HepG2 (cell line): ENCODE data around the gene MEA1. TPM values are rescaled to one million over a fixed set of nuclear protein-coding genes. Genes with fewer than 3 reads are reported as not detected.

Experiments
- ATAC-seq: fragments of 200-7000 bp; cut with Tn5 transposase; 3 replicates; pipeline ENCODE4 v1.9.1; 2020; ENCODE audit warnings: mild to moderate bottlenecking, moderate library complexity
- BruUV-seq: library from RNA; stranded (reverse); fragments of 400-500 nt; replicated peaks from 2 replicates; lab custom pipeline; 2021; lab: Mats Ljungman, UMichigan
- CTCF ChIA-PET: fragments of 300-600 bp; formaldehyde crosslinking; extraction: SDS; loops from one replicate; lab custom pipeline; 2021; ENCODE audit warnings: low total read pairs, inconsistent platforms, low intra/inter-chr PET ratio; lab: Yijun Ruan, JAX
- POLR2A ChIA-PET: fragments of 350-600 bp; sonication (Branson Sonifier 250); formaldehyde crosslinking; loops from one replicate; lab custom pipeline; 2020; ENCODE audit warnings: antibody characterized with exemption, inconsistent platforms; lab: Yijun Ruan, JAX
- DNase-seq: peaks from one replicate; pipeline ENCODE4 v3.0.0-alpha.2; 2015; ENCODE audit warnings: low spot score
- FAIRE-seq: peaks from 3 replicates; lab custom pipeline; 2011; peaks lifted over from hg19 to GRCh38; lab: Jason Lieb, UNC
- H2AFZ ChIP-seq: one replicate; pipeline ENCODE4 v1.6.1; 2011; ENCODE audit warnings: low read length, inconsistent platforms
- H3K27ac ChIP-seq: fragments of 300-600 bp; 3 replicates; pipeline ENCODE4 v1.8.0; 2011; ENCODE audit warnings: mixed run types, mild to moderate bottlenecking, mixed read lengths, low read length, inconsistent platforms; ENCODE audit not compliant: insufficient read depth; ENCODE audit errors: extremely low read length
- H3K27me3 ChIP-seq, 2 experiments: fragments of 200-600 bp in 1 of 2; 2 replicates in 1 of 2; 3 replicates in 1 of 2; pipeline versions ENCODE4 v1.6.0 to v1.8.0; 2011; ENCODE audit warnings: low read length in 2 of 2, mild to moderate bottlenecking in 2 of 2, moderate library complexity in 2 of 2, inconsistent platforms in 1 of 2; ENCODE audit not compliant: insufficient read depth in 2 of 2, control insufficient read depth in 1 of 2
- H3K36me3 ChIP-seq, 2 experiments: fragments of 200-600 bp in 1 of 2; replicated peaks in 1 of 2; 2 replicates in 1 of 2; 3 replicates in 1 of 2; pipeline versions ENCODE4 v1.5.1 to v1.8.0; 2011; ENCODE audit warnings: low read length in 2 of 2, inconsistent platforms in 1 of 2; ENCODE audit not compliant: insufficient read depth in 2 of 2, control insufficient read depth in 1 of 2
- H3K4me1 ChIP-seq: 2 replicates; pipeline ENCODE4 v1.5.1; 2012; ENCODE audit warnings: low read length, inconsistent platforms; ENCODE audit not compliant: insufficient read depth
- H3K4me2 ChIP-seq: 2 replicates; pipeline ENCODE4 v1.6.0; 2011; ENCODE audit warnings: low read depth, low read length, inconsistent platforms
- H3K4me3 ChIP-seq, 3 experiments: fragments of 200-600 bp in 1 of 3; sonication (generic), shearing (Covaris generic) in 1 of 3; replicated peaks in 1 of 3; 2 replicates each; pipeline ENCODE4 v1.5.1; 2011 to 2016; ENCODE audit warnings: low read length in 3 of 3, inconsistent platforms in 2 of 3, low read depth in 2 of 3, mild to moderate bottlenecking in 2 of 3, control low read depth in 1 of 3, mixed read lengths in 1 of 3; ENCODE audit not compliant: insufficient read depth in 1 of 3
- H3K79me2 ChIP-seq: one replicate; pipeline ENCODE4 v1.6.1; 2011; ENCODE audit warnings: low read length, inconsistent platforms; ENCODE audit not compliant: insufficient read depth
- H3K9ac ChIP-seq: 2 replicates; pipeline ENCODE4 v1.6.0; 2011; ENCODE audit warnings: mild to moderate bottlenecking, low read depth, low read length, inconsistent platforms; ENCODE audit not compliant: insufficient read depth
- H3K9me3 ChIP-seq: 2 replicates; pipeline ENCODE4 v1.5.1; 2012; ENCODE audit warnings: mild to moderate bottlenecking, low read length
- H4K20me1 ChIP-seq: 2 replicates; pipeline ENCODE4 v1.6.0; 2011; ENCODE audit warnings: inconsistent platforms, mild to moderate bottlenecking, low read length, moderate library complexity; ENCODE audit not compliant: insufficient read depth
- ADNP ChIP-seq: sonication (generic); formaldehyde crosslinking; IDR thresholded peaks from 2 replicates; pipeline ENCODE4 v1.4.0; 2020; ENCODE audit warnings: missing genetic modification reagents
- ATF5 ChIP-seq: sonication (generic); formaldehyde crosslinking; IDR thresholded peaks from 2 replicates; pipeline ENCODE4 v1.4.0; 2020; ENCODE audit warnings: mild to moderate bottlenecking, low read depth, missing genetic modification reagents
- CEBPB ChIP-seq: IDR thresholded peaks from 2 replicates; pipeline ENCODE4 v1.6.1; 2011; ENCODE audit warnings: low read depth, low read length, improper control_type of control experiment, borderline replicate concordance
- MXI1 ChIP-seq: IDR thresholded peaks from 3 replicates; pipeline ENCODE4 v1.6.1; 2012; ENCODE audit warnings: low read depth, low read length, inconsistent platforms, borderline replicate concordance
- NFKB2 ChIP-seq: sonication (generic); formaldehyde crosslinking; IDR thresholded peaks from 2 replicates; pipeline ENCODE4 v1.4.0; 2020; ENCODE audit warnings: missing genetic modification reagents, borderline replicate concordance
- STAT6 ChIP-seq: sonication (generic); formaldehyde crosslinking; IDR thresholded peaks from 2 replicates; pipeline ENCODE4 v1.4.0; 2020; ENCODE audit warnings: missing genetic modification reagents, mild to moderate bottlenecking, borderline replicate concordance
- ZBTB21 ChIP-seq: sonication (generic); formaldehyde crosslinking; IDR thresholded peaks from 2 replicates; pipeline ENCODE4 v1.4.0; 2020; ENCODE audit warnings: missing genetic modification reagents
- ZMYM2 ChIP-seq: sonication (generic); formaldehyde crosslinking; IDR thresholded peaks from 2 replicates; pipeline ENCODE4 v1.8.0; 2022; ENCODE audit warnings: mild to moderate bottlenecking, missing genetic modification reagents
- ZNF790 ChIP-seq: sonication (generic); formaldehyde crosslinking; IDR thresholded peaks from 2 replicates; pipeline ENCODE4 v1.8.0; 2022; ENCODE audit warnings: missing genetic modification reagents, mild to moderate bottlenecking, borderline replicate concordance
- ZNF878 ChIP-seq: sonication (generic); formaldehyde crosslinking; IDR thresholded peaks from 2 replicates; pipeline ENCODE4 v1.8.1; 2023; ENCODE audit warnings: mild to moderate bottlenecking, missing genetic modification reagents, moderate library complexity
- WGBS: methylation state at CpG from one replicate; pipeline ENCODE4 v1.1.6; 2017; ENCODE audit warnings: low lambda C conversion rate; 5-methylcytosine and 5-hydroxymethylcytosine counted together
- in situ Hi-C: cut with HindIII; loops from 2 replicates; pipeline ENCODE4 v1.10.0; 2017; ENCODE audit warnings: low pct_unique_long_range_greater_than_20kb; ENCODE audit not compliant: extremely low pct_ligation_motif_present
- intact Hi-C: fragments of 100-400 bp; cut with micrococcal nuclease; formaldehyde crosslinking; loops from one replicate; pipeline ENCODE4 v1.10.0; 2022; ENCODE audit not compliant: unreplicated experiment
- polyA plus RNA-seq, 8 experiments: library from polyadenylated mRNA; depleted of rRNA in 3 of 8; stranded (reverse) in 7 of 8; unstranded in 1 of 8; fragments of >200 nt; fragmentation: Illumina TruSeq in 4 of 8; extraction: Trizol in 4 of 8; gene quantifications; 2 replicates each; pipeline versions ENCODE4 v1.2.1 to v1.2.3, GENCODE V29; 2011 to 2016; ENCODE audit warnings: low read depth in 4 of 8, missing spikeins in 1 of 8, mixed read lengths in 1 of 8; ENCODE audit not compliant: insufficient read depth in 1 of 8
- total RNA-seq, 5 experiments: library from RNA; depleted of rRNA; stranded (reverse); fragments of >200 nt; fragmentation: Illumina TruSeq; extraction: Trizol; gene quantifications; 2 replicates each; pipeline ENCODE4 v1.2.3, GENCODE V29; 2016; ENCODE audit warnings: low read depth in 1 of 5

MEA1 gene
- total and polyA plus RNA-seq, 2 of the 13 experiments (the other 11 are each of a cell fraction or from before 2014, with no cell fraction given): 75.6 to 86.2 TPM

GRCh38 chr6:42987533-42988451, 26.0 kb downstream of the MEA1 start:
- Histone ChIP-seq H3K36me3 (peaks cover 6 to 27% of the 10 kb centered on the region in 2 experiments), H4K20me1 (no peaks in the 10 kb centered on the region), H3K4me3 (no peak overlapping the region), H3K9ac (no peak overlapping the region), H3K27ac (no peak overlapping the region), H3K27me3 (no peaks in the 10 kb centered on the region; a peak in 1 of 5 replicates), H3K4me2 (no peak overlapping the region), H3K79me2 (peaks cover 22% of the 10 kb centered on the region), H3K4me1 (peaks cover 33% of the 10 kb centered on the region), H2AFZ (no peak overlapping the region), H3K9me3 (no peaks in the 10 kb centered on the region)
- DNase-seq: no peak
- 90% methylated on average over 5 of the region's 5 CpGs for WGBS
- ATAC-seq: no peak
- FAIRE-seq: no peak
- ChIA-PET POLR2A (interaction anchor here (0.9 to 2.5 kb wide), 4 partner anchors 9 to 108 kb away, joined by 3 to 17 read pairs (median 5); partner anchors contain the start of genes KLHDC3, MEA1, PEX6 and RPL7L1), CTCF (no interaction called here)
- no TSS peak for BruUV-seq
- TF ChIP-seq NFKB2 (CRISPR knock-in tag): no peak
- peak; percentile 54 for TF ChIP-seq CEBPB
- in situ Hi-C loops (no loop called here), intact Hi-C loops (no loop called here)

- DNase-seq: no peak
- Histone ChIP-seq H3K9me3 (no peaks in the 10 kb centered on the region), H3K4me2 (peak overlapping the region; percentile 98), H3K27ac (peak overlapping the region; percentile 62), H3K27me3 (no peaks in the 10 kb centered on the region; a peak in 1 of 5 replicates), H3K4me1 (peaks cover 45% of the 10 kb centered on the region), H3K9ac (peak overlapping the region; percentile 85), H2AFZ (no peak overlapping the region), H3K4me3 (peak overlapping the region; percentile 88 to 99 (median 92)), H3K36me3 (peaks cover 3 to 16% of the 10 kb centered on the region in 2 experiments; a peak in 4 of 5 replicates), H4K20me1 (no peaks in the 10 kb centered on the region), H3K79me2 (peaks cover 20% of the 10 kb centered on the region)
- ChIA-PET CTCF (no interaction called here), POLR2A (interaction anchor here (1.0 to 2.7 kb wide), 19 partner anchors 10 to 492 kb away, joined by 3 to 55 read pairs (median 16); partner anchors contain the start of genes BICRAL, CNPY3, CUL7 and GNMT)
- ATAC-seq: peak; percentile 25
- BruUV-seq: no TSS peak
- 6% methylated on average over 13 of the region's 13 CpGs for WGBS
- FAIRE-seq: no peak
- in situ Hi-C loops (no loop called here), intact Hi-C loops (loop anchor here (1.0 kb wide), 1 partner anchor 28 kb away; the partner anchor contains the start of gene MEA1)
- TF ChIP-seq STAT6 (CRISPR knock-in tag) (no peak), ADNP (CRISPR knock-in tag) (peak; percentile 58; the same call in 1 of the 2 replicates), ATF5 (0 out of 2 replicates have a peak, but pooled peaks have one; percentile 53), ZNF878 (no peak), ZMYM2 (CRISPR knock-in tag) (peak; percentile 41; the same call in 1 of the 2 replicates), ZBTB21 (CRISPR knock-in tag) (no peak), MXI1 (no peak), ZNF790 (CRISPR knock-in tag) (no peak)
Observed at GRCh38 chr6:42984924-42985475, 28.7 kb downstream of the MEA1 start.
